RCC 7860 (cell line): ENCODE results near the gene BOLL.
"Not testable (repeated sequence)": the region's sequence is repeated elsewhere in the genome, so short reads cannot be mapped to it uniquely, and the experiment has no call there.

Source experiments
- DNase-seq: peaks from one replicate; pipeline ENCODE4 v3.0.0-alpha.2; 2015; ENCODE audit warnings: low spot score
- FAIRE-seq: peaks from 2 replicates; lab custom pipeline; 2012; peaks lifted over from hg19 to GRCh38; lab: Jason Lieb, UNC

Gene BOLL

GRCh38 chr2:197707316-197708213 lies 77.6 kb downstream of the BOLL start:
- DNase-seq (peak; percentile 31), FAIRE-seq (peak; percentile 78)

- FAIRE-seq (no peak), DNase-seq (no peak)
Observed at GRCh38 chr2:197706839-197707207, 78.3 kb downstream of the BOLL start.

- DNase-seq (no peak), FAIRE-seq (no peak)
Observed at GRCh38 chr2:197705912-197706838, 78.9 kb downstream of the BOLL start.

GRCh38 chr2:197705121-197705911 lies 79.8 kb downstream of the BOLL start, which contains the start of gene MARS2:
TSS of gene MARS2 (plus strand) at chr2:197705369. CDS start at chr2:197705406, 37 bp downstream.
- DNase-seq (peak; percentile 84), FAIRE-seq (no peak)

GRCh38 chr2:197704434-197705120 lies 80.5 kb downstream of the BOLL start:
- FAIRE-seq, result no peak

GRCh38 chr2:197700960-197701359 lies 84.2 kb downstream of the BOLL start:
- FAIRE-seq, result no peak

More at GRCh38 chr2:197704434-197705120, 80.5 kb downstream of the BOLL start:
- DNase-seq, result no peak

GRCh38 chr2:197699724-197700123 lies 85.4 kb downstream of the BOLL start:
- not testable (repeated sequence) for DNase-seq, FAIRE-seq

More at GRCh38 chr2:197700960-197701359, 84.2 kb downstream of the BOLL start:
- DNase-seq, result no peak

GRCh38 chr2:197696571-197696970 lies 88.5 kb downstream of the BOLL start:
- not testable (repeated sequence) for DNase-seq, FAIRE-seq

GRCh38 chr2:197695971-197696370 lies 89.1 kb downstream of the BOLL start:
- not testable (repeated sequence) for FAIRE-seq, DNase-seq

GRCh38 chr2:197695206-197695605 lies 89.9 kb downstream of the BOLL start:
- not testable (repeated sequence) for DNase-seq, FAIRE-seq

GRCh38 chr2:197677483-197677882 lies 107.6 kb downstream of the BOLL start:
- FAIRE-seq (no peak), DNase-seq (no peak)

- FAIRE-seq, result no peak
- no peak for DNase-seq
Observed at GRCh38 chr2:197677056-197677455, 108.1 kb downstream of the BOLL start.
